Measurements from ENCODE around the gene UGT1A5.

UGT1A5 gene

GRCh38 chr2:233766416-233766815, 53.7 kb downstream of the UGT1A5 start:
- Histone ChIP-seq H3K27ac (no peak overlapping the region), H3K4me3 (no peak overlapping the region)

GRCh38 chr2:233768076-233768475, 55.4 kb downstream of the UGT1A5 start:
- H3K27ac ChIP-seq, result no peak overlapping the region
- H3K4me3 ChIP-seq, result no peak overlapping the region

GRCh38 chr2:233769260-233769659, 56.6 kb downstream of the UGT1A5 start:
- no peak overlapping the region for H3K4me3 ChIP-seq
- H3K27ac ChIP-seq, result no peak overlapping the region

- no peak overlapping the region for H3K27ac ChIP-seq
- no peak overlapping the region for H3K4me3 ChIP-seq
Observed at GRCh38 chr2:233772153-233772552, 59.4 kb downstream of the UGT1A5 start.

GRCh38 chr2:233772583-233772982, 59.9 kb downstream of the UGT1A5 start:
- Histone ChIP-seq H3K27ac (no peak overlapping the region), H3K4me3 (no peak overlapping the region)

GRCh38 chr2:233773854-233774253, 61.1 kb downstream of the UGT1A5 start:
- no peak overlapping the region for H3K27ac ChIP-seq
- no peak overlapping the region for H3K4me3 ChIP-seq

GRCh38 chr2:233775414-233775813, 62.7 kb downstream of the UGT1A5 start:
- no peak overlapping the region for H3K4me3 ChIP-seq
- no peak overlapping the region for H3K27ac ChIP-seq

GRCh38 chr2:233778030-233778429, 65.3 kb downstream of the UGT1A5 start, which contains the start of gene MROH2A:
MROH2A (plus strand) TSS chr2:233778330; CDS start chr2:233779359, 1,029 bp downstream.
- Histone ChIP-seq H3K27ac (no peak within 1 kb of the TSS), H3K4me3 (no peak within 1 kb of the TSS)

GRCh38 chr2:233779722-233780121, 67.0 kb downstream of the UGT1A5 start:
- Histone ChIP-seq H3K4me3 (no peak overlapping the region), H3K27ac (no peak overlapping the region)

- H3K4me3 ChIP-seq, result no peak overlapping the region
- H3K27ac ChIP-seq, result no peak overlapping the region
Observed at GRCh38 chr2:233780771-233781170, 68.1 kb downstream of the UGT1A5 start.

- Histone ChIP-seq H3K4me3 (no peak overlapping the region), H3K27ac (no peak overlapping the region)
Observed at GRCh38 chr2:233789554-233789953, 76.8 kb downstream of the UGT1A5 start.

GRCh38 chr2:233791151-233791882, 78.6 kb downstream of the UGT1A5 start:
- H3K27ac ChIP-seq, result no peak overlapping the region

GRCh38 chr2:233791883-233792329, 79.2 kb downstream of the UGT1A5 start:
- H3K4me3 ChIP-seq, result no peak overlapping the region
- H3K27ac ChIP-seq, result no peak overlapping the region

More at GRCh38 chr2:233791151-233791882, 78.6 kb downstream of the UGT1A5 start:
- no peak overlapping the region for H3K4me3 ChIP-seq

- no peak overlapping the region for H3K27ac ChIP-seq
- H3K4me3 ChIP-seq, result no peak overlapping the region
Observed at GRCh38 chr2:233792720-233793119, 80.0 kb downstream of the UGT1A5 start.

GRCh38 chr2:233793465-233794127, 80.9 kb downstream of the UGT1A5 start:
- no peak overlapping the region for H3K27ac ChIP-seq

GRCh38 chr2:233794128-233794658, 81.5 kb downstream of the UGT1A5 start:
- H3K27ac ChIP-seq, result no peak overlapping the region
- H3K4me3 ChIP-seq, result no peak overlapping the region

More at GRCh38 chr2:233793465-233794127, 80.9 kb downstream of the UGT1A5 start:
- no peak overlapping the region for H3K4me3 ChIP-seq

- H3K27ac ChIP-seq, result no peak overlapping the region
- no peak overlapping the region for H3K4me3 ChIP-seq
Observed at GRCh38 chr2:233795735-233796171, 83.0 kb downstream of the UGT1A5 start.

- Histone ChIP-seq H3K4me3 (no peak overlapping the region), H3K27ac (no peak overlapping the region)
Observed at GRCh38 chr2:233796254-233796653, 83.5 kb downstream of the UGT1A5 start.

GRCh38 chr2:233798335-233799086, 85.8 kb downstream of the UGT1A5 start:
- no peak overlapping the region for H3K27ac ChIP-seq
- no peak overlapping the region for H3K4me3 ChIP-seq

- Histone ChIP-seq H3K27ac (no peak overlapping the region), H3K4me3 (no peak overlapping the region)
Observed at GRCh38 chr2:233799087-233799665, 86.5 kb downstream of the UGT1A5 start.
